HUES48 (cell line): ENCODE measurements around the gene SAMD7.

Source experiments
- H3K27ac ChIP-seq: one replicate; pipeline ENCODE4 v1.7.0; 2013; ENCODE audit warnings: low read depth, low read length, inconsistent platforms
- H3K27me3 ChIP-seq: 2 replicates; pipeline ENCODE4 v1.6.1; 2013; ENCODE audit warnings: mild to moderate bottlenecking, low read length; ENCODE audit not compliant: control insufficient read depth, insufficient read depth
- H3K36me3 ChIP-seq: 2 replicates; pipeline ENCODE4 v1.6.1; 2013; ENCODE audit warnings: low read length; ENCODE audit not compliant: control insufficient read depth, insufficient read depth
- H3K4me1 ChIP-seq: 2 replicates; pipeline ENCODE4 v1.6.1; 2013; ENCODE audit warnings: mild to moderate bottlenecking, low read length; ENCODE audit not compliant: control insufficient read depth, insufficient read depth
- H3K4me3 ChIP-seq: 2 replicates; pipeline ENCODE4 v1.5.1; 2013; ENCODE audit warnings: mild to moderate bottlenecking, low read depth, low read length
- H3K9ac ChIP-seq: 2 replicates; pipeline ENCODE4 v1.6.1; 2013; ENCODE audit warnings: mild to moderate bottlenecking, low read depth, low read length, moderate library complexity
- H3K9me3 ChIP-seq: 2 replicates; pipeline ENCODE4 v1.6.1; 2013; ENCODE audit warnings: low read length; ENCODE audit not compliant: control insufficient read depth, insufficient read depth

The SAMD7 gene

GRCh38 chr3:169966951-169967915 is 55.9 kb downstream of the SAMD7 start:
- Histone ChIP-seq H3K27me3 (no peaks in the 10 kb centered on the region), H3K4me3 (peak overlapping the region; percentile 94), H3K9me3 (no peaks in the 10 kb centered on the region), H3K27ac (peak overlapping the region; percentile 85), H3K4me1 (peaks cover 27% of the 10 kb centered on the region), H3K9ac (peak overlapping the region; percentile 88), H3K36me3 (peaks cover 15% of the 10 kb centered on the region)

DNA sequence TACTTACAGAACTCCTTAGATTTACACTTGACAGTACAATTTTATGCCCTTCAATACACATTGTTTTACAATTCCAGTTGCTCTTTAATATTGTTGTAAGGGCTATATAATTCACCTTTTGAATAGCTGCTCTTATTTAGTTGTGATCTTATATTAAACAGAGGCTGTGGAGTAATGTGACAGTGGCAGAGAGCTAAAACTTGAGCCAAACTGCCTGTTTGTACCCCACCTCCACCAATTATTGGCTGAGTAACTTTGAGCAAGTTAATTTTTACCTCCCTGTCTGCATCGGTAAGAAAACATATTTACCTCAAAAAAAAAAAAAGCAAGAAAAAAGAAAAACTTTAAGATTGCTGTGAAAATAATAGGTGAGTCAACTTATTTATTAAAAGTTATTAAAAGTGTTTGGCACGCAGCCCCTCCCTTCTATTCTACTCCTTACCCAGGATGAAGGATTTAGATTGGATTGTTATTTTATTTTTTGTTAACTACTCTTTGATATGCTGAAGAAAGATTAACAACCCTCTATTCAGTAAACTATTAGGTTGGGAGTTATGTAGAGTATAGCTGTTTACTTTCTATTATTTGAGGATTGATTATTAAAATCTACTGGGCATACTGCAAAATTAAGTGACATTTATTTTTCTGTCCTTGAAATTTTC is 57.0 kb downstream of the SAMD7 start:
- no peak overlapping the region for H3K9ac ChIP-seq
- peaks cover 27% of the 10 kb centered on the region for H3K4me1 ChIP-seq
- H3K4me3 ChIP-seq, result peak overlapping the region; percentile 94
- H3K9me3 ChIP-seq, result no peaks in the 10 kb centered on the region
- no peak overlapping the region for H3K27ac ChIP-seq
- H3K27me3 ChIP-seq, result no peaks in the 10 kb centered on the region
- H3K36me3 ChIP-seq, result peaks cover 15% of the 10 kb centered on the region

DNA sequence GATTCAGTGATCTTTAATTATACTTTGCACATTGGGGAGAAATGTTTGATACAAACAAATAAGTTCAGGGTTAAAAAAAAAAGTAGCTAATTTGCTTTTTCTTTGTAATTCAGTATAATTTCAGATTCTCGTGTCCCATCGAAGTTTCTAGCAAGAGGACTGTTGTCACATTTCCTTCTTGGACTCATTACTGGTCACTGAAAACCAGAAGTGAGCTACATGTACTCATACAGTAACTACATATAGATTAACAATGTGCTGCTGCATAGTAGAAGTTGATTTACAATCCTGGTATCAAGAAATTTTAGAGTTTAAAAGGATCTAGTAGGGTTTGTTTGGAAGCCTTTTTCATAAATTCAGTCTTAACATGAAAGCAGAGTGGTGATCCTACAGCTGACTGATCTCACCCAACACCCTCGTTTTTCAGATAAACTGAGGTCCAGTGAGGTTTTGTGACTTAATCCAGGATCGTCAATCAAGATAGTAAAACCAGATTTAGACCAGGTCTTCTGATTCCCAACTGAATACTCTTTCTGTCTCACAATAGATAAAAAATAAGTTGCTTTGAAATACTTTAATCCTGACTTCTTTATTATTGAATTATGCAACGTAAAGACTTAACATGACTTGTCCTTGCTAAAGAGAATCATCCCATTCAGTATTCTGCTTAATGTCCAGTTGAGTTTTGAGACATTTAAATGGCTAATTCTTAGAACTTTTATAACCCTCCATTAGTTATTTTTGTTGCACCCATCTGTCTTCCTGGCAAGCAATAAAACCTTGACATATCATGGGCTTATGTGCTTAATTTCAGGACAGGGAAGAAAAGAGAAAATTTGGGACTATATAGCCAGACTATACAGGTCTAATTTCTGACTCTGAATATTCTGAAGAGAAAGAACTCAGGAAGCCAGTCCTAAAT is 58.1 kb downstream of the SAMD7 start:
- Histone ChIP-seq H3K4me3 (peak overlapping the region; percentile 8; the same call in 1 of the 2 replicates), H3K9ac (no peak overlapping the region), H3K27me3 (no peaks in the 10 kb centered on the region), H3K27ac (no peak overlapping the region), H3K4me1 (peaks cover 27% of the 10 kb centered on the region), H3K9me3 (no peaks in the 10 kb centered on the region), H3K36me3 (peaks cover 20% of the 10 kb centered on the region)

DNA sequence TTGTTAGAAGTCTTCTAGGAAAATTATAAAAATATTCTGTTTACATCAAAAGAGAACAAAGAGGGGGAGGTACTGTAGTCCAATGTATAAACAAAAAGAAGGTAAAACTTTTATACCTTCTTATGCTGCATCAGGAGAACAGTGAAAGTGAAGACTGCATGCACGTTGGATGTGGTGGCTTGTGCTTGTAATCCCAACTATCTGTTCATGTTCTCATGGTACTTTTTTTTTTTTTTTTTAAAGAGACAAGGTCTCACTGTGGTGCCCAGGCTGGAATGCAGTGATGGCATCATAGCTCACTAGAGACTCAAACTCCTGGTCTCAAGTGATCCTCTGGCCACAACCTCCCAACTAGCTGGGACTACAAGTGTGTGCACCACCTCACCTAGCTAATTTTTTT is 59.5 kb downstream of the SAMD7 start:
- Histone ChIP-seq H3K9me3 (no peaks in the 10 kb centered on the region), H3K27me3 (no peaks in the 10 kb centered on the region), H3K9ac (no peak overlapping the region), H3K36me3 (peaks cover 27% of the 10 kb centered on the region), H3K4me1 (peaks cover 26% of the 10 kb centered on the region), H3K4me3 (no peak overlapping the region), H3K27ac (no peak overlapping the region)

- Histone ChIP-seq H3K36me3 (peaks cover 34% of the 10 kb centered on the region), H3K4me1 (peaks cover 24% of the 10 kb centered on the region)
Observed at GRCh38 chr3:169971522-169971921, 60.1 kb downstream of the SAMD7 start.

GRCh38 chr3:169980055-169980454 is 68.7 kb downstream of the SAMD7 start:
- Histone ChIP-seq H3K4me1 (no peaks in the 10 kb centered on the region), H3K27ac (no peak overlapping the region), H3K36me3 (peaks cover 98% of the 10 kb centered on the region)

More at GRCh38 chr3:169971522-169971921, 60.1 kb downstream of the SAMD7 start:
- Histone ChIP-seq H3K4me3 (no peak overlapping the region), H3K9ac (no peak overlapping the region), H3K27ac (no peak overlapping the region), H3K27me3 (no peaks in the 10 kb centered on the region), H3K9me3 (no peaks in the 10 kb centered on the region)

GRCh38 chr3:169984292-169984691 is 72.9 kb downstream of the SAMD7 start:
- no peak overlapping the region for H3K4me3 ChIP-seq
- H3K9me3 ChIP-seq, result no peaks in the 10 kb centered on the region
- peaks cover 99% of the 10 kb centered on the region for H3K36me3 ChIP-seq
- no peaks in the 10 kb centered on the region for H3K4me1 ChIP-seq
- no peaks in the 10 kb centered on the region for H3K27me3 ChIP-seq
- H3K27ac ChIP-seq, result no peak overlapping the region
- no peak overlapping the region for H3K9ac ChIP-seq

More at GRCh38 chr3:169980055-169980454, 68.7 kb downstream of the SAMD7 start:
- no peaks in the 10 kb centered on the region for H3K27me3 ChIP-seq
- no peaks in the 10 kb centered on the region for H3K9me3 ChIP-seq
- H3K4me3 ChIP-seq, result no peak overlapping the region
- no peak overlapping the region for H3K9ac ChIP-seq
